GM12878 (cell line): ENCODE results near the gene MTRF1L. TPM values are rescaled to one million over a fixed set of nuclear protein-coding genes. Genes with fewer than 3 reads are reported as not detected.

Experiments used
- ATAC-seq: fragments of 200-7000 bp; cut with Tn5 transposase; 3 replicates; pipeline ENCODE4 v1.9.1; 2020; ENCODE audit warnings: mild to moderate bottlenecking, moderate library complexity
- BruUV-seq: library from RNA; stranded (reverse); fragments of 400-500 nt; replicated peaks from 2 replicates; lab custom pipeline; 2021; lab: Mats Ljungman, UMichigan
- CTCF ChIA-PET: fragments of 300-600 bp; sonication (Branson Sonifier 250); formaldehyde crosslinking; extraction: SDS; loops from one replicate; lab custom pipeline; 2021; ENCODE audit warnings: inconsistent platforms; lab: Yijun Ruan, JAX
- POLR2A ChIA-PET: fragments of 350-600 bp; formaldehyde crosslinking; extraction: SDS; loops from one replicate; lab custom pipeline; 2021; ENCODE audit warnings: inconsistent platforms; lab: Charles Lee
- RAD21 ChIA-PET: fragments of 300-600 bp; sonication (Branson Sonifier 250); formaldehyde crosslinking; loops from one replicate; lab custom pipeline; 2023; ENCODE audit warnings: antibody characterized with exemption; ENCODE audit not compliant: unreplicated experiment; lab: Charles Lee
- SMC1A ChIA-PET: fragments of 300-600 bp; sonication (Branson Sonifier 250); formaldehyde crosslinking; loops from one replicate; lab custom pipeline; 2023; ENCODE audit not compliant: unreplicated experiment, uncharacterized antibody; lab: Charles Lee
- DNase-seq: peaks from one replicate; pipeline ENCODE4 v3.0.0-alpha.2; 2011; ENCODE audit warnings: low read depth, low spot score
- FAIRE-seq: peaks from 3 replicates; lab custom pipeline; 2011; peaks lifted over from hg19 to GRCh38; lab: Jason Lieb, UNC
- H2AFZ ChIP-seq: 2 replicates; pipeline ENCODE4 v1.6.0; 2011; ENCODE audit warnings: low read depth, low read length, control low read depth; ENCODE audit not compliant: control insufficient read depth
- H3K27ac ChIP-seq: 2 replicates; pipeline ENCODE4 v1.5.1; 2011; ENCODE audit warnings: control low read depth; ENCODE audit not compliant: control insufficient read depth, insufficient read depth
- H3K27me3 ChIP-seq, 2 experiments: replicated peaks in 1 of 2; 2 replicates each; pipeline versions ENCODE4 v1.6.0 to v1.6.1; 2011; ENCODE audit warnings: low read length in 1 of 2; ENCODE audit not compliant: control insufficient read depth in 2 of 2, insufficient read depth in 2 of 2
- H3K36me3 ChIP-seq, 2 experiments: 2 replicates each; pipeline ENCODE4 v1.5.1; 2011; ENCODE audit warnings: low read length in 1 of 2; ENCODE audit not compliant: control insufficient read depth in 2 of 2, insufficient read depth in 2 of 2
- H3K4me1 ChIP-seq: 2 replicates; pipeline ENCODE4 v1.6.1; 2011; ENCODE audit warnings: mild to moderate bottlenecking, low read length, moderate library complexity, mixed read lengths; ENCODE audit not compliant: control insufficient read depth, insufficient read depth
- H3K4me2 ChIP-seq: 2 replicates; pipeline ENCODE4 v1.6.0; 2011; ENCODE audit warnings: control low read depth; ENCODE audit not compliant: control insufficient read depth, insufficient read depth
- H3K4me3 ChIP-seq: fragments of 200-600 bp; sonication (generic); 2 replicates; pipeline ENCODE4 v1.5.1; 2016
- H3K79me2 ChIP-seq: 2 replicates; pipeline ENCODE4 v1.6.0; 2011; ENCODE audit warnings: low read length; ENCODE audit not compliant: control insufficient read depth, insufficient read depth
- H3K9ac ChIP-seq: 2 replicates; pipeline ENCODE4 v1.8.0; 2011; ENCODE audit warnings: low read length, control low read depth, mixed read lengths; ENCODE audit not compliant: control insufficient read depth, insufficient read depth
- H3K9me3 ChIP-seq: replicated peaks from 3 replicates; pipeline ENCODE4 v1.5.1; 2011; ENCODE audit warnings: mild to moderate bottlenecking, low read length; ENCODE audit not compliant: control insufficient read depth, insufficient read depth
- H4K20me1 ChIP-seq: 2 replicates; pipeline ENCODE4 v1.6.0; 2011; ENCODE audit not compliant: control insufficient read depth, insufficient read depth
- CREM ChIP-seq: IDR thresholded peaks from 2 replicates; pipeline ENCODE4 v1.6.1; 2014; ENCODE audit warnings: antibody characterized with exemption, low read depth
- GABPA ChIP-seq: IDR thresholded peaks from 2 replicates; pipeline ENCODE4 v1.6.1; 2014; ENCODE audit warnings: antibody characterized with exemption, low read depth, mild to moderate bottlenecking, inconsistent platforms
- NR2C2 ChIP-seq: IDR thresholded peaks from 2 replicates; pipeline ENCODE4 v1.6.1; 2011; ENCODE audit warnings: borderline replicate concordance, low read depth; ENCODE audit not compliant: control insufficient read depth, insufficient read length
- STAT3 ChIP-seq: IDR thresholded peaks from 2 replicates; pipeline ENCODE4 v1.6.1; 2011; ENCODE audit warnings: low read depth, low read length, improper control_type of control experiment
- in situ Hi-C: fragments of 300-500 bp; cut with MboI; formaldehyde crosslinking; loops from 9 replicates; pipeline ENCODE4 v1.14.3; 2018; ENCODE audit warnings: mixed read lengths
- intact Hi-C: fragments of 100-400 bp; cut with micrococcal nuclease; formaldehyde crosslinking; loops from one replicate; pipeline ENCODE4 v1.14.2; 2022; ENCODE audit not compliant: unreplicated experiment
- polyA plus RNA-seq, 11 experiments: library from polyadenylated mRNA; depleted of rRNA in 4 of 11; unstranded in 6 of 11; stranded (reverse) in 5 of 11; fragments of >200 nt; fragmentation: Nextera tagmentation in 4 of 11; fragmentation: Illumina TruSeq in 1 of 11; extraction: Ambion mirVana in 4 of 11; extraction: Trizol in 1 of 11; gene quantifications; 1 replicate in 1 of 11; 2 replicates in 10 of 11; pipeline versions ENCODE4 v1.2.1 to v1.2.3, GENCODE V29; 2011 to 2016; ENCODE audit warnings: inconsistent platforms in 2 of 11, missing spikeins in 2 of 11, low read depth in 1 of 11
- total RNA-seq, 4 experiments: library from RNA; depleted of rRNA in 3 of 4; stranded (reverse); fragments of >200 nt in 3 of 4; fragmentation: Illumina TruSeq in 1 of 4; extraction: Trizol in 1 of 4; gene quantifications; 2 replicates each; pipeline versions ENCODE4 v1.2.1 to v1.2.3, GENCODE V29; 2013 to 2021
- TF ChIP-seq, protein P1 (sequence below): fragments of 450-650 bp; IDR thresholded peaks from 2 replicates; pipeline ENCODE4 v1.6.1; 2017; ENCODE audit warnings: mild to moderate bottlenecking
- TF ChIP-seq, protein P2 (sequence below), 3 experiments: IDR thresholded peaks in 2 of 3; conservative IDR thresholded peaks in 1 of 3; 2 replicates each; pipeline ENCODE4 v1.5.1; 2011; ENCODE audit warnings: low read depth in 3 of 3, low read length in 3 of 3, mild to moderate bottlenecking in 3 of 3, control low read depth in 2 of 3, moderate library complexity in 2 of 3, inconsistent platforms in 1 of 3, mixed read lengths in 1 of 3; ENCODE audit not compliant: control insufficient read depth in 2 of 3, insufficient read depth in 1 of 3; ENCODE audit errors: extremely low read depth in 1 of 3
- TF ChIP-seq, protein P3 (sequence below): fragments of 450-650 bp; IDR thresholded peaks from 2 replicates; pipeline ENCODE4 v1.6.1; 2018; ENCODE audit warnings: mild to moderate bottlenecking, low read depth, moderate library complexity; ENCODE audit not compliant: partially characterized antibody
- TF ChIP-seq, protein P4 (sequence below): fragments of 450-650 bp; IDR thresholded peaks from 2 replicates; pipeline ENCODE4 v1.6.1; 2017; ENCODE audit warnings: mild to moderate bottlenecking, moderate library complexity

The MTRF1L gene
- total and polyA plus RNA-seq, 10 of the 15 experiments (the other 5 are each of a cell fraction or from before 2014, with no cell fraction given), result 5.1 to 21.6 (median 16.1) TPM

DNA sequence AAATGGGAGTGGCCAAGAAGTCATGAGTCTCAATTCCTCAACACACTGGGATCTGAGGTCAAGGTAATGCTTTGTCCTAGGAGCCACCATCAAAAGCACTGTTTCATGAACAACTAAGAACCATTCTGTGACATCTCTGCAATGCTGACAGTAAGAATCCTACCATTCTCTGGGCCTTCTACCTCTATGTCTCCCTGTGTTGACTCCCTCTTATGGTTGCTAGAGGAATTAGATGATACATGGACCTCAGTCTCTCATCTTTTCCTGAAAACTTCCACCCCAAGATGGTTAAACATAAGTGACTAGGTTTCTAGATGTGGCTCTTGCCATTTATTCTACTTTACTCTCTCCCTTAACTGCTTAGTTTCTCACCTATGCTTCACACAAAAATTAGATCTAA is 9.1 kb downstream of the MTRF1L start:
- H2AFZ ChIP-seq, result no peak overlapping the region
- H3K27me3 ChIP-seq, result no peaks in the 10 kb centered on the region
- no peaks in the 10 kb centered on the region; the same call in 2 of the 3 replicates for H3K9me3 ChIP-seq
- intact Hi-C loops (no loop called here), in situ Hi-C loops (loop anchor here (25.0 kb wide), 3 partner anchors 1244 to 1744 kb away; partner anchors contain the start of gene SCAF8)
- no peak overlapping the region for H3K27ac ChIP-seq
- ATAC-seq, result peak; percentile 59
- peak; percentile 70 for FAIRE-seq
- peaks cover 44% of the 10 kb centered on the region for H3K79me2 ChIP-seq
- SMC1A ChIA-PET, result no interaction called here
- CTCF ChIA-PET, result no interaction called here
- H3K4me1 ChIP-seq, result 0 out of 2 replicates have a peak, but pooled peaks cover 2% of the 10 kb centered on the region
- POLR2A ChIA-PET, result no interaction called here
- no peak overlapping the region for H3K9ac ChIP-seq
- no TSS peak for BruUV-seq
- H3K36me3 ChIP-seq, result peaks cover 0 to 16% of the 10 kb centered on the region in 2 experiments; a peak in 2 of 4 replicates
- no peak overlapping the region for H3K4me2 ChIP-seq
- RAD21 ChIA-PET, result no interaction called here
- H3K4me3 ChIP-seq, result no peak overlapping the region
- H4K20me1 ChIP-seq, result no peaks in the 10 kb centered on the region
- TF ChIP-seq, protein P1, sequence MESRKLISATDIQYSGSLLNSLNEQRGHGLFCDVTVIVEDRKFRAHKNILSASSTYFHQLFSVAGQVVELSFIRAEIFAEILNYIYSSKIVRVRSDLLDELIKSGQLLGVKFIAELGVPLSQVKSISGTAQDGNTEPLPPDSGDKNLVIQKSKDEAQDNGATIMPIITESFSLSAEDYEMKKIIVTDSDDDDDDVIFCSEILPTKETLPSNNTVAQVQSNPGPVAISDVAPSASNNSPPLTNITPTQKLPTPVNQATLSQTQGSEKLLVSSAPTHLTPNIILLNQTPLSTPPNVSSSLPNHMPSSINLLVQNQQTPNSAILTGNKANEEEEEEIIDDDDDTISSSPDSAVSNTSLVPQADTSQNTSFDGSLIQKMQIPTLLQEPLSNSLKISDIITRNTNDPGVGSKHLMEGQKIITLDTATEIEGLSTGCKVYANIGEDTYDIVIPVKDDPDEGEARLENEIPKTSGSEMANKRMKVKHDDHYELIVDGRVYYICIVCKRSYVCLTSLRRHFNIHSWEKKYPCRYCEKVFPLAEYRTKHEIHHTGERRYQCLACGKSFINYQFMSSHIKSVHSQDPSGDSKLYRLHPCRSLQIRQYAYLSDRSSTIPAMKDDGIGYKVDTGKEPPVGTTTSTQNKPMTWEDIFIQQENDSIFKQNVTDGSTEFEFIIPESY, result no peak
- TF ChIP-seq GABPA, result no peak
- no peak for TF ChIP-seq NR2C2
- TF ChIP-seq CREM, result no peak
- TF ChIP-seq, protein P2, sequence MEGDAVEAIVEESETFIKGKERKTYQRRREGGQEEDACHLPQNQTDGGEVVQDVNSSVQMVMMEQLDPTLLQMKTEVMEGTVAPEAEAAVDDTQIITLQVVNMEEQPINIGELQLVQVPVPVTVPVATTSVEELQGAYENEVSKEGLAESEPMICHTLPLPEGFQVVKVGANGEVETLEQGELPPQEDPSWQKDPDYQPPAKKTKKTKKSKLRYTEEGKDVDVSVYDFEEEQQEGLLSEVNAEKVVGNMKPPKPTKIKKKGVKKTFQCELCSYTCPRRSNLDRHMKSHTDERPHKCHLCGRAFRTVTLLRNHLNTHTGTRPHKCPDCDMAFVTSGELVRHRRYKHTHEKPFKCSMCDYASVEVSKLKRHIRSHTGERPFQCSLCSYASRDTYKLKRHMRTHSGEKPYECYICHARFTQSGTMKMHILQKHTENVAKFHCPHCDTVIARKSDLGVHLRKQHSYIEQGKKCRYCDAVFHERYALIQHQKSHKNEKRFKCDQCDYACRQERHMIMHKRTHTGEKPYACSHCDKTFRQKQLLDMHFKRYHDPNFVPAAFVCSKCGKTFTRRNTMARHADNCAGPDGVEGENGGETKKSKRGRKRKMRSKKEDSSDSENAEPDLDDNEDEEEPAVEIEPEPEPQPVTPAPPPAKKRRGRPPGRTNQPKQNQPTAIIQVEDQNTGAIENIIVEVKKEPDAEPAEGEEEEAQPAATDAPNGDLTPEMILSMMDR (IDR thresholded peaks at IDR 0.05 in 2 of 3, conservative IDR thresholded peaks at IDR 0.05 in 1 of 3; ENCODE audit: control insufficient read depth in 2 of 3, extremely low read depth in 1 of 3, insufficient read depth in 1 of 3, low read depth in 3 of 3, low read length in 3 of 3), result peak in 1 of 3 experiments; percentile 12; a peak in 1 of 6 replicates
- TF ChIP-seq, protein P3, sequence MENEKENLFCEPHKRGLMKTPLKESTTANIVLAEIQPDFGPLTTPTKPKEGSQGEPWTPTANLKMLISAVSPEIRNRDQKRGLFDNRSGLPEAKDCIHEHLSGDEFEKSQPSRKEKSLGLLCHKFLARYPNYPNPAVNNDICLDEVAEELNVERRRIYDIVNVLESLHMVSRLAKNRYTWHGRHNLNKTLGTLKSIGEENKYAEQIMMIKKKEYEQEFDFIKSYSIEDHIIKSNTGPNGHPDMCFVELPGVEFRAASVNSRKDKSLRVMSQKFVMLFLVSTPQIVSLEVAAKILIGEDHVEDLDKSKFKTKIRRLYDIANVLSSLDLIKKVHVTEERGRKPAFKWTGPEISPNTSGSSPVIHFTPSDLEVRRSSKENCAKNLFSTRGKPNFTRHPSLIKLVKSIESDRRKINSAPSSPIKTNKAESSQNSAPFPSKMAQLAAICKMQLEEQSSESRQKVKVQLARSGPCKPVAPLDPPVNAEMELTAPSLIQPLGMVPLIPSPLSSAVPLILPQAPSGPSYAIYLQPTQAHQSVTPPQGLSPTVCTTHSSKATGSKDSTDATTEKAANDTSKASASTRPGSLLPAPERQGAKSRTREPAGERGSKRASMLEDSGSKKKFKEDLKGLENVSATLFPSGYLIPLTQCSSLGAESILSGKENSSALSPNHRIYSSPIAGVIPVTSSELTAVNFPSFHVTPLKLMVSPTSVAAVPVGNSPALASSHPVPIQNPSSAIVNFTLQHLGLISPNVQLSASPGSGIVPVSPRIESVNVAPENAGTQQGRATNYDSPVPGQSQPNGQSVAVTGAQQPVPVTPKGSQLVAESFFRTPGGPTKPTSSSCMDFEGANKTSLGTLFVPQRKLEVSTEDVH, result no peak
- TF ChIP-seq, protein P4, sequence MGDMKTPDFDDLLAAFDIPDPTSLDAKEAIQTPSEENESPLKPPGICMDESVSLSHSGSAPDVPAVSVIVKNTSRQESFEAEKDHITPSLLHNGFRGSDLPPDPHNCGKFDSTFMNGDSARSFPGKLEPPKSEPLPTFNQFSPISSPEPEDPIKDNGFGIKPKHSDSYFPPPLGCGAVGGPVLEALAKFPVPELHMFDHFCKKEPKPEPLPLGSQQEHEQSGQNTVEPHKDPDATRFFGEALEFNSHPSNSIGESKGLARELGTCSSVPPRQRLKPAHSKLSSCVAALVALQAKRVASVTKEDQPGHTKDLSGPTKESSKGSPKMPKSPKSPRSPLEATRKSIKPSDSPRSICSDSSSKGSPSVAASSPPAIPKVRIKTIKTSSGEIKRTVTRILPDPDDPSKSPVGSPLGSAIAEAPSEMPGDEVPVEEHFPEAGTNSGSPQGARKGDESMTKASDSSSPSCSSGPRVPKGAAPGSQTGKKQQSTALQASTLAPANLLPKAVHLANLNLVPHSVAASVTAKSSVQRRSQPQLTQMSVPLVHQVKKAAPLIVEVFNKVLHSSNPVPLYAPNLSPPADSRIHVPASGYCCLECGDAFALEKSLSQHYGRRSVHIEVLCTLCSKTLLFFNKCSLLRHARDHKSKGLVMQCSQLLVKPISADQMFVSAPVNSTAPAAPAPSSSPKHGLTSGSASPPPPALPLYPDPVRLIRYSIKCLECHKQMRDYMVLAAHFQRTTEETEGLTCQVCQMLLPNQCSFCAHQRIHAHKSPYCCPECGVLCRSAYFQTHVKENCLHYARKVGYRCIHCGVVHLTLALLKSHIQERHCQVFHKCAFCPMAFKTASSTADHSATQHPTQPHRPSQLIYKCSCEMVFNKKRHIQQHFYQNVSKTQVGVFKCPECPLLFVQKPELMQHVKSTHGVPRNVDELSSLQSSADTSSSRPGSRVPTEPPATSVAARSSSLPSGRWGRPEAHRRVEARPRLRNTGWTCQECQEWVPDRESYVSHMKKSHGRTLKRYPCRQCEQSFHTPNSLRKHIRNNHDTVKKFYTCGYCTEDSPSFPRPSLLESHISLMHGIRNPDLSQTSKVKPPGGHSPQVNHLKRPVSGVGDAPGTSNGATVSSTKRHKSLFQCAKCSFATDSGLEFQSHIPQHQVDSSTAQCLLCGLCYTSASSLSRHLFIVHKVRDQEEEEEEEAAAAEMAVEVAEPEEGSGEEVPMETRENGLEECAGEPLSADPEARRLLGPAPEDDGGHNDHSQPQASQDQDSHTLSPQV, result no peak
- TF ChIP-seq STAT3, result no peak
- no peak for DNase-seq
